ENCODE data around the gene UTP14A. TPM values are rescaled to one million over a fixed set of nuclear protein-coding genes. Genes with fewer than 3 reads are reported as not detected.

The UTP14A gene
- total RNA-seq, 1 donor: 19.1 TPM

DNA sequence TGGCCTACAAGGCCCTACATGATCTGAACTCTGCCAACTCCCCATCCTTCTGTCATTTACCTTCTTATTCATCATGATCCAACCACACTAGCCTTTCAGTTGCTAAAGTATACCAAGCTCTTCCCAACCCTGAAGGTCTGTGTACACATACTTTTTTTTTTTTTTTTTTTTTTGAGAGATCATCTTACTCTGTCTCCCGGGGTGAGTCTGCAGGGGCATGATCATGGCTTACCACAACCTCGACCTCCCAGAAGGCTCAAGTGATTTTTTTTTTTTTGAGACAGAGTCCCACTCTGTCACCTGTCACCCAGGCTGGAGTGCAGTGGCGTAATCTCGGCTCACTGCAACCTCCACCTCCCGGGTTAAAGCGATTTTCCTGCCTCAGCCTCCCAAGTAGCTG lies 5.9 kb upstream of the UTP14A start:
- no peak for DNase-seq (ENCODE audit: low read depth)
- TF ChIP-seq, protein P1, sequence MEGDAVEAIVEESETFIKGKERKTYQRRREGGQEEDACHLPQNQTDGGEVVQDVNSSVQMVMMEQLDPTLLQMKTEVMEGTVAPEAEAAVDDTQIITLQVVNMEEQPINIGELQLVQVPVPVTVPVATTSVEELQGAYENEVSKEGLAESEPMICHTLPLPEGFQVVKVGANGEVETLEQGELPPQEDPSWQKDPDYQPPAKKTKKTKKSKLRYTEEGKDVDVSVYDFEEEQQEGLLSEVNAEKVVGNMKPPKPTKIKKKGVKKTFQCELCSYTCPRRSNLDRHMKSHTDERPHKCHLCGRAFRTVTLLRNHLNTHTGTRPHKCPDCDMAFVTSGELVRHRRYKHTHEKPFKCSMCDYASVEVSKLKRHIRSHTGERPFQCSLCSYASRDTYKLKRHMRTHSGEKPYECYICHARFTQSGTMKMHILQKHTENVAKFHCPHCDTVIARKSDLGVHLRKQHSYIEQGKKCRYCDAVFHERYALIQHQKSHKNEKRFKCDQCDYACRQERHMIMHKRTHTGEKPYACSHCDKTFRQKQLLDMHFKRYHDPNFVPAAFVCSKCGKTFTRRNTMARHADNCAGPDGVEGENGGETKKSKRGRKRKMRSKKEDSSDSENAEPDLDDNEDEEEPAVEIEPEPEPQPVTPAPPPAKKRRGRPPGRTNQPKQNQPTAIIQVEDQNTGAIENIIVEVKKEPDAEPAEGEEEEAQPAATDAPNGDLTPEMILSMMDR (IDR thresholded peaks at IDR 0.05; ENCODE audit: insufficient read depth, low read length): no peak
- H3K4me3 ChIP-seq (ENCODE audit: low read depth, low read length): no peak overlapping the region

DNA sequence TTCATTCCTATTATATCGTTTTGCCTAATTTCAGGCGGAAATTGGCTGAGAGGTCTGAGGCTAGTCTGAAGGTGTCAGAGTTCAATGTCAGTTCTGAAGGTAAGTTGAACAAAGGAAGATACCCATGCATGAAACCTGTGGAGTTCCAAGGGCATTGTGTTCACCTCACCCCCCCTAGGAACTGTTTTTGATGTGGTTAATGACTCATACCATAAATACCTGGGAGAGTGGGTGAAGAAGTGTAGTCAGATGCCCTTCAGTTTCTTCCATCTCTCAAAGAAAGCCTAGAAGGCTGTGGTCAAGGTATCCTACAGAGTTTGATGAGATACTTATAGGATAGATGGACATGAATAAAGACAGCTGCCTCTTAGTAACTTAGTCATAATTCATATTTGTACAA lies 2.7 kb downstream of the UTP14A start:
- DNase-seq (ENCODE audit: low read depth): no peak
- H3K4me3 ChIP-seq (ENCODE audit: low read depth, low read length): no peak overlapping the region
- TF ChIP-seq, protein P1 (IDR thresholded peaks at IDR 0.05; ENCODE audit: insufficient read depth, low read length): no peak

DNA sequence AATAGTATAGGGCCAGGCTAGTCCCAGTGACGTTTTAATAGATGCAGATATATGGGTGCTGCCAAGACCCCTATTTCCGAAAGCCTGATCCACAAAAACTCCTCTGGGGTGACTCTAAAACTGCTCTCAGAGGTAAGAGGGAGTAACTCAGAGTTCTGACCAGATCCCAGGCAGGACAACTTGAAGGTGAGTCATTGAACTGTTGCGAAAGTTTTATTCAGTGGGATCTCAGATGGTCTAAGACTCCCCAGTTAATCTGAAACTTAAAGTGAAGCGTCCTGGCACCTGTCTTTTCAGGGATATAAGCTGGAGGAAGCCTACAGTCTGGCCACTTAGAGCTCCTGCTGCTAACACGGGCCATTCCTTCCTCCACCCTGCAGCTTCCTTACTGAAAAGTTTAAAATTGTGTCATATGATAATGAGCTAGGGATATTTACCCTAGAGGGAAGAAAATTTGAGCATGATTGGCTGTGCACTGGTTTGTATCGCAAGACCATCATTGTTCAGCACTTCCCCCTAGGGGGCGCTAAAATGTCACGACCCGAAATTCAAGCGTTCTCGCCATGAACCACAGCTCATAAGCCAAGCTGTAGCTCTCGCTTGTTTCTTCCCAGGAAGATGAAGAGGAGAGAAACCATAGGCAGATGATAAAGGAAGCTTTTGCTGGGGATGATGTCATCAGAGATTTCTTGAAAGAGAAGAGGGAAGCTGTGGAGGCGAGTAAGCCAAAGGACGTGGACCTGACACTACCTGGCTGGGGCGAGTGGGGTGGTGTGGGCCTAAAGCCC lies 19.5 kb downstream of the UTP14A start:
- TF ChIP-seq, protein P1 (IDR thresholded peaks at IDR 0.05; ENCODE audit: insufficient read depth, low read length): peak; percentile 69
- DNase-seq (ENCODE audit: low read depth): peak; percentile 88
- no peak overlapping the region for H3K4me3 ChIP-seq (ENCODE audit: low read depth, low read length)

DNA sequence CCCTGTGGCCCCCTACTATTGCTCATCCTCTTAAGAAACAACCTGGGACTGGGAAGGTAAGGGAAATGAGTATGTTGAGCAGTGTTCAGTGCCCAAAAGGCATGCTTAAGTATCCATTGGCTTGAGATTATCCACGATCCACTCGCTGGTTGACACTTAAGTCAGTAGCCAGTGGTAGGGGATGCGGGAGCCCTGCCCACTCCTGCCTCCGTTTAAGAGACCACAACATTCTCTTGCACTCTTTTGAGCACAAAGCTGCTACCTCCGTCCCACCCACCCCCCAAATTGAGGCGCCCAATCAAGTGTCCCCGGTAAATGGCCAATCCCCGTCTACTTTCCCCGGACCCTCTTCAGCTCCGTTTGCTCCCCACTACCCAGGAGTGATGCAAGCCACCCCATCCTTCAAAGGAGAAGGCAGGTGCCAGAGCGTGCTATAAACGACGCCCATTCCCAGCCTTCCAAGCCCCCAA lies 25.0 kb downstream of the UTP14A start:
- TF ChIP-seq, protein P1 (IDR thresholded peaks at IDR 0.05; ENCODE audit: insufficient read depth, low read length): no peak
- DNase-seq (ENCODE audit: low read depth): no peak
- peak overlapping the region; percentile 70 for H3K4me3 ChIP-seq (ENCODE audit: low read depth, low read length)

DNA sequence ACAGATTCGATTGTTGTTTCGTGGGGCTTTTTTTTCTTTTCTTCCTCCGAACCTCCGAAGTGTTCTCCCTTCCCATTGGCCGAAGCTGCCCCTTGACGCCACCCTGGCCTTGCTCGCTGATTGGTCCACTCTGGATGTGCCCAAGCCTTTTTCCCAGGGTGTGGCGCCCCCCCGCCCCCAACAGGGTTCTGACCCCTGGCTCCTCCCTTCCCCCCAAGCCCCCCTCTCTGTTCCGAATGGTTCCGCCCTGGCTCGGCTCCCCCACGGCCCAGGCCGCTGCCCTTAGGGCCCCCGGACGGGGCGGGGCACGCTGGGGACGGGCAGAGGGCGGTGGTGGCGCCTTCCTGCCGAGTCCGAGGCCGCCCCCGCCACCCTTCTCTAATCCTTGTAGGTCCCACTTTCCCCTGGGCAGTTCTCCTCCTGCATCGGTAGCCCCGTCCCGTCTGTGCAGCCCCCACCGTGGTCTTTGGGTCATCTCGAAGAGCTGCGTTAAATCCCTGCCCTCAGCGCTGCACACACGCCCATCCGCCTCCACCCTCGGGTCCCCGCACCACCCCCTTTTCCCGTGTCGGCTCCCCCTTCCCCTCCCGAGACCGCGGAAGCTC lies 25.5 kb downstream of the UTP14A start:
- TF ChIP-seq, protein P1 (IDR thresholded peaks at IDR 0.05; ENCODE audit: insufficient read depth, low read length): no peak
- H3K4me3 ChIP-seq (ENCODE audit: low read depth, low read length): peak overlapping the region; percentile 70
- DNase-seq (ENCODE audit: low read depth): peak; percentile 93

DNA sequence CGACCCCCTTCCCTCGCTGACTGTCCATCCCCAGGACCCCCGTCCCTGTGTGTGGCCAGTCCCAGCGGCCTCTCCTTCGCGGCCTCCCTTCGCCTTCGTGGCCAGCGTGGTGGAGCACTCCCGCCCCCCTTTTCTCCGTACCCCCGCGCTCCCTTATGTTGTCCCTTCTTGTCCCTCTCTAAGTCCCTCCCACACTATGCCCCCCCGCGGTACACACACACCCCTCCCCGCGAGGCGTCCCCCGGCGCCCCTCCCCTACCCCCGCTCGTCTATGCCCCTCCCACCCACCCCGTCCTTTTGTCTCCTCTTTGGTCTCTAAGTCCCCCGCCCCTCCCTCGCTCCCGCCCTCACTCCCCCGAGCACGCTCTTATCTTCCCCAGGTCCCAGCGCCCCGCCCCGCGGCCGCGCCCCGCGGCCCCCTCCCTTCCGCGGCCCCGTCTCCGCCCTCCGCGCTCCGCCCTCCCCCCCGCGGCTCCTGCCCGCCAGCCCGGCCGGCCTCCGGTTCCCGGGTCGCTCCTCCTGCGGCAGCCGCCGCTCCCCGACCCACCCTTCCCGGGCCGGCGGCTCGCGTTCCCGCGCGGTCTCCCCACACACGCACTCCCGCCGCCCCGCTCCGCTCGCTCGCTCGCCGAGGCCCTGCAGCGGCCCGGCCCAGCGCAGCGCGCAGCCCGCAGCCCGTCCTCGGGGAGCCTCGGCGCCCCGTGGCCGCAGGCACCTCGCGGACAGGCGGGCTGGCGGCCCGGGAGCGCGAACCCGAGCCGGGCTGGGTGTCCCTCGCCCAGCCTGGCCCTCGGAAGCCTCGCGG lies 26.3 kb downstream of the UTP14A start:
- DNase-seq (ENCODE audit: low read depth): peak; percentile 86
- peak overlapping the region; percentile 68 for H3K4me3 ChIP-seq (ENCODE audit: low read depth, low read length)
- TF ChIP-seq, protein P1 (IDR thresholded peaks at IDR 0.05; ENCODE audit: insufficient read depth, low read length): no peak
